ELF-1 (cell line): Measurements from ENCODE around the gene GPRC5D.

Experiments
- DNase-seq: peaks from one replicate; pipeline ENCODE4 v3.0.0-alpha.2; 2016; ENCODE audit warnings: low read depth, low spot score

Gene GPRC5D

GRCh38 chr12:12979731-12980259 is 27.8 kb upstream of the GPRC5D start:
- DNase-seq = peak; percentile 52

- no peak for DNase-seq
These were observed 27.2 kb upstream of the GPRC5D start for GRCh38 chr12:12979126-12979525.

- DNase-seq = no peak
These were observed 25.3 kb upstream of the GPRC5D start for GRCh38 chr12:12977231-12977630.

- DNase-seq = no peak
These were observed 24.4 kb upstream of the GPRC5D start for GRCh38 chr12:12976366-12976765.

- DNase-seq = peak; percentile 59
These were observed 23.5 kb upstream of the GPRC5D start for GRCh38 chr12:12975322-12976077.

- DNase-seq = no peak
These were observed 22.2 kb upstream of the GPRC5D start for GRCh38 chr12:12974211-12974610.

- no peak for DNase-seq
These were observed 21.0 kb upstream of the GPRC5D start for GRCh38 chr12:12973019-12973418.

- DNase-seq = no peak
These were observed 13.9 kb upstream of the GPRC5D start for GRCh38 chr12:12965836-12966235.

- DNase-seq = no peak
These were observed 12.3 kb upstream of the GPRC5D start for GRCh38 chr12:12964255-12964654.

- no peak for DNase-seq
These were observed 8.8 kb upstream of the GPRC5D start for GRCh38 chr12:12960639-12961209.

GRCh38 chr12:12958886-12959285 is 6.9 kb upstream of the GPRC5D start:
- no peak for DNase-seq

- DNase-seq = no peak
These were observed 3.1 kb upstream of the GPRC5D start for GRCh38 chr12:12954878-12955625.

GRCh38 chr12:12954356-12954755 is 2.4 kb upstream of the GPRC5D start:
- no peak for DNase-seq

GRCh38 chr12:12951504-12951903 is 466 bp downstream of the GPRC5D start:
- DNase-seq = no peak

- no peak for DNase-seq
These were observed 4.1 kb downstream of the GPRC5D start for GRCh38 chr12:12947902-12948301.

GRCh38 chr12:12946686-12947355 is 5.1 kb downstream of the GPRC5D start:
- no peak for DNase-seq

GRCh38 chr12:12945591-12945990 is 6.4 kb downstream of the GPRC5D start:
- no peak for DNase-seq

- no peak for DNase-seq
These were observed 8.2 kb downstream of the GPRC5D start for GRCh38 chr12:12943586-12944260.

GRCh38 chr12:12941450-12942350 is 10.3 kb downstream of the GPRC5D start:
- DNase-seq = peak; percentile 22

- DNase-seq = no peak
These were observed 12.1 kb downstream of the GPRC5D start for GRCh38 chr12:12939888-12940287.
